Measurements from ENCODE around the gene TMEM108. TPM values are rescaled to one million over a fixed set of nuclear protein-coding genes. Genes with fewer than 3 reads are reported as not detected.
"Not testable (repeated sequence)": the region's sequence is repeated elsewhere in the genome, so short reads cannot be mapped to it uniquely, and the experiment has no call there.

TMEM108 gene
- total RNA-seq: 15.4 TPM
- long read RNA-seq, transcript TMEM108-201 (6 exons, 3,744 nt): major isoform, 13 of 36 reads
- long read RNA-seq, transcript TMEM108-205 (3 exons, 1,929 nt): minor isoform, 10 of 36 reads
- long read RNA-seq, transcript TMEM108-202 (6 exons, 2,165 nt): minor isoform, 5 of 36 reads
- long read RNA-seq, partial matches to known transcripts: 2 of 36 reads
- long read RNA-seq, other reads (novel, unspliced or antisense): 6 of 36 reads

DNA sequence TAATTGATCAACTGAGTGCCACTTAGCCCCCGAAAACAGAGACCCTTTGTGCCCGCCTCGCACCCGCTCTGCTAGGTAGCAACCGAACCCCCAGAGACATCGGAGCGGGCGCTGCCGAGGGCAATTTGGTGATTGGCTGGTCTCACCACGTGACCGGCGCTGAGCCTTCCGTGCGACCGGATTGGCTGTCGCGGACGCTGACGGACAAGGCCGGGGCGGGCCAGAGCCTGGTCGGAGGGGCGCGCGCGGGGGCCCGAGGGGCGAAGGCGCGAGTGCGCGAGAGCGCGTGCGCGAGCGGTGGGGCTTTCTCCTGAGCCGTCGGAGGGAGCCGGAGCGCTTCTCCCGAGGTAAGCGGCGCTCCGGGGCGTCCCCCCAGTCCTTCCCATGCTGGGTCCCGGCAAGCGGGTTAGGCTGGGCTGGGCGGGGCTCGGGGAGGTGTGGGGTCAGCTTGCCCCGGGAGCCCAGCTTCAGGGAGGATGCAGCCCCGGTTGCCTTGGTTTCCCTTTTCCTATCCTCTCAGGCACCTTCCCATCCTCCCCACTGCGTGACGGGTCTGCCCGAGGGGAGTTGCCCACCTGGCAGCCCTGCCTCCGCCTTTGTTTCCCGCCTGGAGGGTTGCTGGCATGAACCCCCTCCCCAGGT is at the start of gene TMEM108:
TSS of gene TMEM108 (plus strand) at position 303 of the 642 bp plus-strand sequence.
- Histone ChIP-seq H3K36me3 (no peaks in the 10 kb centered on the region), H3K9me3 (no peaks in the 10 kb centered on the region), H3K4me1 (peaks cover 3% of the 10 kb centered on the region), H3K27me3 (peaks cover 3% of the 10 kb centered on the region), H3K27ac (peak within 1 kb of the TSS; percentile 56), H3K4me3 (peak within 1 kb of the TSS; percentile 74)
- TF ChIP-seq, protein P1, sequence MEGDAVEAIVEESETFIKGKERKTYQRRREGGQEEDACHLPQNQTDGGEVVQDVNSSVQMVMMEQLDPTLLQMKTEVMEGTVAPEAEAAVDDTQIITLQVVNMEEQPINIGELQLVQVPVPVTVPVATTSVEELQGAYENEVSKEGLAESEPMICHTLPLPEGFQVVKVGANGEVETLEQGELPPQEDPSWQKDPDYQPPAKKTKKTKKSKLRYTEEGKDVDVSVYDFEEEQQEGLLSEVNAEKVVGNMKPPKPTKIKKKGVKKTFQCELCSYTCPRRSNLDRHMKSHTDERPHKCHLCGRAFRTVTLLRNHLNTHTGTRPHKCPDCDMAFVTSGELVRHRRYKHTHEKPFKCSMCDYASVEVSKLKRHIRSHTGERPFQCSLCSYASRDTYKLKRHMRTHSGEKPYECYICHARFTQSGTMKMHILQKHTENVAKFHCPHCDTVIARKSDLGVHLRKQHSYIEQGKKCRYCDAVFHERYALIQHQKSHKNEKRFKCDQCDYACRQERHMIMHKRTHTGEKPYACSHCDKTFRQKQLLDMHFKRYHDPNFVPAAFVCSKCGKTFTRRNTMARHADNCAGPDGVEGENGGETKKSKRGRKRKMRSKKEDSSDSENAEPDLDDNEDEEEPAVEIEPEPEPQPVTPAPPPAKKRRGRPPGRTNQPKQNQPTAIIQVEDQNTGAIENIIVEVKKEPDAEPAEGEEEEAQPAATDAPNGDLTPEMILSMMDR (IDR thresholded peaks at IDR 0.05): no peak
- intact Hi-C loops (cut with DNase I): no loop called here
- DNase-seq: peak; percentile 93
- peak; percentile 93 for ATAC-seq

DNA sequence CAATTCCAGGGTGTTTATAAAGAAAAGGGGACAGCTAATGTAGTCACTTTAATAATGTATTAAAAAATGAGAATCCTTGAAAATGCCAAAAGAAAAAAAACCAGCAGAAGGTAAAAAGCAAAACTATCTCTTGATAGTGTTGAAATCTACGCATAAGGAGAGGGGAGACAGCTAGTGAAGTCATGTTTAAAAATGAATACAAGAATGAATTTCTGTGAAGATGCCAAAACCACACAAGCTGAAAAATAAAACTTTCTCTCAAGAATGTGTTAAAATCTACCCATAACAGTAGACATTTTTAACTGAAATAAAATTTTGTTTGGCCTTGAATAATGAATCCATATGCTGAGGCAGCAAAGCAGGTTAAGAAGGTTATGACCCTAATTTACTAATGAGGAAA is 42.2 kb upstream of the TMEM108 start:
- ATAC-seq (no peak), DNase-seq (no peak)
- Histone ChIP-seq H3K36me3 (no peaks in the 10 kb centered on the region), H3K27me3 (no peaks in the 10 kb centered on the region), H3K9me3 (no peaks in the 10 kb centered on the region), H3K4me1 (no peaks in the 10 kb centered on the region), H3K4me3 (no peak overlapping the region), H3K27ac (no peak overlapping the region)
- TF ChIP-seq, protein P1 (IDR thresholded peaks at IDR 0.05): no peak
- intact Hi-C loops (cut with DNase I): no loop called here

DNA sequence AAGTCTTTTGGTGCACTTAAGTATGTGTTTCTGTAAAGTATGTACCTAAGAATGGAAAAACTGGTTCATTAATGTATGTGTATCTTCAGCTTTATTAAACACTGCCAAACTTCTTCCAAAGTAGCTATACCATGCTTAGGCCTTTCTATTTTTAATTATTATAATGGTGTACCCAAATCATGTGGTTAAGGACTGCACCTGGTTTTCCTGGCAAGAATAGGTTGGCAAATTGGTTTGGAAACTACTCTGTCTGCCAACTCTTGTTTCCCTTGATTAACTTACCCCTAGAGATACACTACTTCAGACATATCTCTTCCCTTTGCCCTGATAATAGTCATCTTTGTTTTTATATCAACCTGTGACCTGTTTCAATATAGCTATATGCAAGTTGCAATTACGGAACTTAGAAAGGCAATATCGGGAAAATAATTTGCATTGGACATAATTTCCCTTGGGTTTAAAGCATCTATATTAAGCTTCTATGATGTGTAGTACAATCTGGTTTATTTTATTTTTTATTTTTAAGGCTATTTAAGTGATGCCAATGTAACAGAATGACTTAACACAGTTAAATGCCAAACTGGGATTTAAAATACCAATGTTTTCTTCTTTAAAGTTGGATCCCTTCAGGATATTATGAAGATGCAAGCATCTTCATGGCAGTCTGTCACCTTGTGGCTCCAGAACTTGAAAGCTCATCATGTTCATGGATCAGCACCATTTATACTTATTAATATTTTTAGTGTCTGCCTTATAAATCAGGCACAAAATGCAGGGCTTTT is 40.6 kb upstream of the TMEM108 start:
- Histone ChIP-seq H3K4me1 (no peaks in the 10 kb centered on the region), H3K9me3 (no peaks in the 10 kb centered on the region), H3K4me3 (no peak overlapping the region), H3K27ac (no peak overlapping the region), H3K27me3 (no peaks in the 10 kb centered on the region), H3K36me3 (no peaks in the 10 kb centered on the region)
- intact Hi-C loops (cut with DNase I): no loop called here
- DNase-seq: no peak
- TF ChIP-seq, protein P1 (IDR thresholded peaks at IDR 0.05): no peak
- no peak for ATAC-seq

DNA sequence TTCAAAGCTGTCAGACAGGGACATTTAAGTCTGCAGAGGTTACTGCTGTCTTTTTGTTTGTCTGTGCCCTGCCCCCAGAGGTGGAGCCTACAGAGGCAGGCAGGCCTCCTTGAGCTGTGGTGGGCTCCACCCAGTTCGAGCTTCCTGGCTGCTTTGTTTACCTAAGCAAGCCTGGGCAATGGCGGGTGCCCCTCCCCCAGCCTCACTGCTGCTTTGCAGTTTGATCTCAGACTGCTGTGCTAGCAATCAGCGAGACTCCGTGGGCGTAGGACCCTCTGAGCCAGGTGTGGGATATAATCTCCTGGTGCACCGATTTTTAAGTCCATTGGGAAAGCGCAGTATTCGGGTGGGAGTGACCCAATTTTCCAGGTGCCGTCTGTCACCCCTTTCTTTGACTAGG is 33.2 kb upstream of the TMEM108 start:
- ATAC-seq; H3K36me3 ChIP-seq; H3K27me3 ChIP-seq; H3K4me3 ChIP-seq; H3K9me3 ChIP-seq; DNase-seq; H3K27ac ChIP-seq; H3K4me1 ChIP-seq; intact Hi-C loops (cut with DNase I): not testable (repeated sequence)

DNA sequence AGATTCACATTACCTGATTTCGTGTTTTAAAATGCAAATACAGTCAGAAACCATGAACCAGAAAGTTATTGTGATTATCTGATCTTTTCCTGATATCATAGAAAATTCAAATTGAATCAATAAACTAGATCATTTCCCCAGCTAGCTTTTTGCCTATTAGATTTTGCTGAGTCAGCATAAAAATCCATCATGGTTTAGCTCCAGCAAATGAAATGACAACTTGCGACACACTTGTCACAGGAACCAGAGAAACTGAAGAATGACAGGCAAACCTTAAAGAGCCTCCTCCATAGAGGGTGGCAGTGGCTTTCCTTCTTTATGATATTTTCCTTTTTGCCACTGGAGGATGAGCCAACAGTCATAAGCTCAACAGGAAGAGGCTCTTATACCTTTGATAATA is 30.6 kb upstream of the TMEM108 start:
- no peak overlapping the region for H3K27ac ChIP-seq
- H3K9me3 ChIP-seq: no peaks in the 10 kb centered on the region
- no peak overlapping the region for H3K4me3 ChIP-seq
- ATAC-seq (no peak), DNase-seq (no peak)
- H3K4me1 ChIP-seq: no peaks in the 10 kb centered on the region
- no peaks in the 10 kb centered on the region for H3K36me3 ChIP-seq
- TF ChIP-seq, protein P1 (IDR thresholded peaks at IDR 0.05): no peak
- no peaks in the 10 kb centered on the region for H3K27me3 ChIP-seq
- intact Hi-C loops (cut with DNase I): no loop called here

DNA sequence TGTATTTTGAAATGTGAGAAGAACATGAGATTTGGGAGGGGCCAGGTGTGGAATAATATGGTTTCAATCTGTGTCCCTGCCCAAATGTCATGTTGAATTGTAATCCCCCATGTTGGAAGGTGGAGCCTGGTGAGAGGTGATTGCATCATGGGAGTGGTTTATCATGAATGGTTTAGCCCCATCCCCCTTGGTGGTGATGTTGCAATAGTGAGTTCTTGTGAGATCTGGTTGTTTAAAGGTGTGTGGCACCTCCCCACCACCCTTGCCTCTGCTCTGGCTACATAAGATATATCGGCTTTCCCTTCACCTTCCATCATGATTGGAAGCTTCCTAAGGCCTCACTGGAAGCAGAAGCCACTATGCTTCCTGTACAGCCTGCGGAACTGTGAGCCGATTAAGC is 23.9 kb upstream of the TMEM108 start:
- Histone ChIP-seq H3K27me3 (no peaks in the 10 kb centered on the region), H3K9me3 (no peaks in the 10 kb centered on the region), H3K4me3 (no peak overlapping the region), H3K4me1 (no peaks in the 10 kb centered on the region), H3K36me3 (no peaks in the 10 kb centered on the region), H3K27ac (no peak overlapping the region)
- TF ChIP-seq, protein P1 (IDR thresholded peaks at IDR 0.05): no peak
- ATAC-seq: peak; percentile 52
- no peak for DNase-seq
- intact Hi-C loops (cut with DNase I): no loop called here

DNA sequence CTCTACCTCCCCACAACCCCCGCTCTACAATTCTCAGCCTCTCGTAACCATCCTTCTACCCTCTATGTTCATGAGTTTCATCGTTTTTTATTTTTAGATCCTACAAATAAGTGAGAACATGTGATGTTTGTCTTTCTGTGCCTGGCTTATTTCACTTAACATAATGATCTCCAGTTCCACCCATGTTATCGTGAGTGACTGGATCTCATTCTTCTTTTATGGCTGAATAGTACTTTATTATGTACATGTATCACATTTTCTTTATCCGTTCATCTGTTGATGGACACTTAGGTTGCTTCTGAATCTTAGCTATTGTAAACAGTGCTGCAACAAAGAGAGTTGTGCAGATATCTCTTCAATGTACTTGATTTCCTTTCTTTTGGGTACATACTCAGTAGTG is 22.6 kb upstream of the TMEM108 start:
- H3K4me3 ChIP-seq; H3K36me3 ChIP-seq; intact Hi-C loops (cut with DNase I); H3K27ac ChIP-seq; DNase-seq; H3K4me1 ChIP-seq; ATAC-seq; H3K27me3 ChIP-seq; H3K9me3 ChIP-seq: not testable (repeated sequence)
